HG03342 (cell line): Measurements from ENCODE around the gene CTAGE6.
"Not testable (repeated sequence)": the region's sequence is repeated elsewhere in the genome, so short reads cannot be mapped to it uniquely, and the experiment has no call there.

ENCODE experiments used
- ATAC-seq: cut with Tn5 transposase; IDR thresholded peaks from one replicate; pipeline ENCODE4 v1.9.1; 2021; ENCODE audit warnings: mild to moderate bottlenecking, moderate library complexity; ENCODE audit not compliant: unreplicated experiment

CTAGE6 gene

DNA sequence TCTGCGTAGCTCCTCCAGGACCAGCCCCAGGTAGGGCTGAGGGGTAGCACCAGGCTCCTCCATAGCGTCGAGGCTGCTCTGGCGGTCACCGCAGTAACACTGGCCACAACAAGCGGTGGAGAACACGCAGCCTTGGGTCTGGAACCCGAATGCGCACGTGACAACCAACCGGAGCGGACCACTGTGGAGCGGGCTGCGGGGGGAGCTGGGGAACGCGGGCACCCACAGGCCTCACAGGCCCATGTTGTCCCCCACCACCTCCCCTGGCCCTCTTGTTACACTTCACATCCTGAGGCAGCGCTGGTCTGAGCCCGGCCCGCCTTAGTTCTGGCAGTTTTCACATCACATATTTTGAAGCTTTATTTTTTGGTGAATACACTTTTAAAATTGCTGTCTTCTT lies at the start of gene CTAGE6:
TSS of gene CTAGE6 (minus strand) at position 101 of the 400 bp plus-strand sequence. CDS start at position 63, 38 bp downstream.
- ATAC-seq = not testable (repeated sequence)

DNA sequence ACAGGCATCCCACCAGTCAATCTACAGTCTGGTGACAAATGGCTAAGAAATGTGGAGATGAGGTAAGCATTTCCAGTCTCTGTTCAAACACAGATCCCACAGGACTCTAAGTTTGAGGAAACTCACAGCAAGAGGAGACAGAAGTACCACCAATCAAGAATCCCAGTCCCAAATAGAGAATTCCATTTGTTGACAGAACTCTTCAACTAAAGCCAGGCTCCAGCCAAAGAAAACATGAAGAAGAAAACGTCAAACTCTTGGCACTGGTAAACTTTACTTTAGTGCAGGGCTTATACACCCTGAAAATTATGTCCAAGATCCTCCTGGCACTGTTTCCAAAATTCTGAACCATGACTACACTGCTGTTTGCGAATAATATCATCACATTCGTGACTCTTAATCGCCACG lies 49.2 kb upstream of the CTAGE6 start:
- not testable (repeated sequence) for ATAC-seq

DNA sequence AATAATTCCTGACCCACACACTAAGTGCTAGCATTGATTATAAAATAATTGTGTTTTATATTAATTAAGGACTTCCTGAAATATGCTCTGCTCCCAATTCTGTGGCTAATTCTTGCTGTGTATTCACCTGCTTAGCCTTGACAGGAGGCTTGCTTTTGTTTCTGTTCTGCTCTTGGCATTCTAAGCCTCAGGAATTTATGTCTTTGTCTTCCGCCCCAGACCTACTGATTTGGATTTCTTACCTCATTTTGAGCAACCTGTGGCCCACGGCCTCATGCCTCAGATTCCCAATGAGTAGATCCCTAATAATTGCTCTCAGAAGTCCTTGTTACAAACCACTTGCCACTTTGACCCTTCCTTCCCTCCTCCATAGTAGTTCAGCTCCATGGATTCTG lies 40.4 kb upstream of the CTAGE6 start:
- not testable (repeated sequence) for ATAC-seq

GRCh38 chr7:143797119-143797895 lies 39.8 kb upstream of the CTAGE6 start:
- not testable (repeated sequence) for ATAC-seq

DNA sequence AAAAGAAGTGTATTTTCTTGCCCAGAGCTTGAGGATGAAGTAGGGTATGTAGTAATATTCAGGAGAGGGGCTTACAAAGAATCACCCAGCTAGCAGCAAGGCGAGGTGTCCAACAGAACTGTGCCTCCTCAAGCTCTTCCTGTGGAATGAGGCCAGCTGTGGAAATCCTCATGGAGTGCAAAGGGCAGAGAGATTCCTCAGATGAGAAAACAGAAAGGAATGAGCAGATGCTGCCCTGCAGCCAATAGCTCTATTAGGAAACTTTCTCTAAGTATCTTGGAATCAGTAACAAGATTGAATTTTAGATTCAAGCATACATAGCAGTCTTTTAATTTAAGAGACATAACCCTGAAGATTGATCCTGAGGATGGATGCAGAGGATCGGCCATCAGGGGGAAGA lies 38.2 kb upstream of the CTAGE6 start:
- not testable (repeated sequence) for ATAC-seq

- not testable (repeated sequence) for ATAC-seq
Measured at GRCh38 chr7:143792633-143793032, 35.1 kb upstream of the CTAGE6 start.

GRCh38 chr7:143785415-143786182 lies 28.1 kb upstream of the CTAGE6 start:
- not testable (repeated sequence) for ATAC-seq

DNA sequence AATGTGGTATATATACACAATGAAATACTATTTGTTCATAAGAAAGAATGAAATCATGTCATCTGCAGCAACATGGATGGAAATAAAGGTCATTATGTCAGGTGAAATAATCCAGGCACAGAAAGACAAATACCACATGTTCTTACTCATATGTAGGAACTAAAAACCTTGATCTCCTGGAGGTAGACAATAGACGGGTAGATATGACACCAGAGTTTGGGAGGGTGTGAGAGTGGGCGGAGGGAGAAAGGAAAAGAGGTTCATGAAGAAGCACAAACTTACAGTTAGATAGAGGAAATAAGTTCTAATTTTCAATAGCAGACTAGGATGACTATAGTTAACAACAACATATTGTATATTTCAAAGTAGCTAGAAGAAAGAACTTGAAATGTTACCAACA lies 22.1 kb upstream of the CTAGE6 start:
- not testable (repeated sequence) for ATAC-seq

DNA sequence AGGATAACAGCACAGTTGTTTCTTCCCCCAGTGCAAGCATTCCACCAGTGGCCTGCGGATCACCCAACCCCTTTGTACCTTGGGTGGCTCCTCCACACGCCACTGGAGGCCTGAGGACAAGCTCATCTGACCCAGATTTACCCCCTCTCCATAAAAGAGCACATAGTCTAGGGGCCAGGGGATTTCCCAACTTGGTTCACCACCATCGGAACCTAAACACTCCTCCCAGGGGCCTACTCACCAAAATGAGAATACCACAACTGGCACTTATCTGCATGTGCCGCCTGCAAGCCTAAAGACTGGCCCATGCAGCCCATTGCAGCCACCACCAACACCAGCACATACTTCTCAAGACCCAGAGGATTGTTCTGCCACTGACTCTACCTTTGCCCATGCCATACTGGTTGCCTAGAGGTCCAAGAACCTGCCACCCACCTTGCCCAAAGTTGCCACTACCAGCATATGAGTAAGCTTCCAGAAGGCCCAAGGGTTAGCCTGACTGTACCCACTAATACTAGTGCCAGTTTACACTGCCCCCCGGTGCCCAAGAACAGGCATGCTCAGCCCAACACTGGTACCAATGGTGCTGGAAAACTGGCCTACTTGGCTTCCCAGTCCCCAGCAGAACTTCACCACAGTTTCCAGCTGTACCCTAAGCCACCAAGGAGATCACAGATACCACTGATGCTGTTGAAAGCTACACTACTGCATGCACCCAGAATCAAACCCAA lies 15.4 kb upstream of the CTAGE6 start:
- not testable (repeated sequence) for ATAC-seq

GRCh38 chr7:143767531-143767930 lies 10.0 kb upstream of the CTAGE6 start:
- ATAC-seq = not testable (repeated sequence)

GRCh38 chr7:143765678-143766077 lies 8.2 kb upstream of the CTAGE6 start:
- not testable (repeated sequence) for ATAC-seq

GRCh38 chr7:143763065-143763464 lies 5.6 kb upstream of the CTAGE6 start:
- not testable (repeated sequence) for ATAC-seq

DNA sequence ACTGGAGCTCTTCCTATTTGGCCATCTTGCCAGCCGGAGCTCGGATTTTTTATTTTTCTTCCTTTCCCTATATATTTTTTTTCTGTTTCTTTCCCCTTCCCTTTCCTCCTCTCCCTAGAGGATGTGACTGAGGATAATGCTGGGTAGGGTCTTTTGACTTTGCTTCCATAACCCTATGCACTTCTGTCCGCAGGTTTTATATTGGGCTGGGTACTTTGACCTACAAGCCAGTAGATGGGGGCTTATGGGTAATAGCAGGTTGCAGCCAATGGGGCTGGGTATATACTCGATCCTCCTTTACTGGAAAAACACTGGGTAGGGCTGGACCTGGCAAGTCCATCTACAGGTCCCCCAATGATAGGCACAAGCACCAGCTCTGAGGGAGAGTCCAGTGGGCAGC lies 12.2 kb downstream of the CTAGE6 start:
- not testable (repeated sequence) for ATAC-seq

GRCh38 chr7:143737037-143737819 lies 20.3 kb downstream of the CTAGE6 start:
- peak; percentile 78 for ATAC-seq

- ATAC-seq = no peak
Measured at GRCh38 chr7:143735962-143736361, 21.5 kb downstream of the CTAGE6 start.

DNA sequence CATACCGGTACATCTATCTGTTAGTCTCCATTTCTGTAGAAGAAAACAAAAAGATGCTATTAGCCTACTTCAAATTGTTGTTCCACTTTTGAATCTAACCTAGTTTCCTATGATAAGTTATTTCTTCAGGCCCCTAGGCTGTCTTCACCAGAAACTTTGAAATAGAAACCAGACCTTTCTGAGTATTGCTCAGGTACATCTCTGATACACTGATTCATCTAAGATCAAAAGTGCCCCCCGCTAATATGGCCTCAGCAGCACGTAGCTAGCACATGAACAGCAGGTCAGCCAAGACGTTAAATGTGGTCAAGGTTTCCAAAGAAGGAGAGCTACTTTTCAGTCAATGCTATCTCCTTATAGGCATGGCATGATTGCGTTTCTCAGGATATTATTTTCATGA lies 23.6 kb downstream of the CTAGE6 start:
- no peak for ATAC-seq

DNA sequence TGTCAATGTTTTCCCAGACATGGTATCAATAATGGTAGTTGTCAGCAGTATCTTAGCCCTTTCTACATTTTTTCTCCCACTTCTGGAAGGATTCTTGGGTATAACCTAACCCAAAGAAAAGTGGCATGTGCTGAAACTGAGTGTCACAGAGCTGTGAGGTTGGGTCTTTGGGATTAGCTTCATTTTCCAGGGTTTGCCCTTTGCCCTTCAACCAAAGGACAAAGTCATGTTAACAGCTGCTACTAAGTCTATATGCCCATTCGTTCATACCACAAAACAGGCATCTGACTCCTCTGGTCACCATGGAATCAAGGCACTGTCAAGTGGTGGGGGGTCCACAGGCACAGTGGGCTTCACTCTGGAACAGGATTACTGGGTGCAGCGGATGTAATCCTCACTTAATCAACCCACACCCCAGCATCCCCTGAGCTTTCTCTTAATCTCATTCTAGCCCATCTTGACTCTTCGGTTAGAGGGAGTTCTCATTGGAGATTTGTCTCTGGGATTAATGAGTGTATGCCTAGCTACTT lies 29.1 kb downstream of the CTAGE6 start:
- ATAC-seq = no peak

GRCh38 chr7:143727561-143727960 lies 29.9 kb downstream of the CTAGE6 start:
- ATAC-seq = not testable (repeated sequence)

DNA sequence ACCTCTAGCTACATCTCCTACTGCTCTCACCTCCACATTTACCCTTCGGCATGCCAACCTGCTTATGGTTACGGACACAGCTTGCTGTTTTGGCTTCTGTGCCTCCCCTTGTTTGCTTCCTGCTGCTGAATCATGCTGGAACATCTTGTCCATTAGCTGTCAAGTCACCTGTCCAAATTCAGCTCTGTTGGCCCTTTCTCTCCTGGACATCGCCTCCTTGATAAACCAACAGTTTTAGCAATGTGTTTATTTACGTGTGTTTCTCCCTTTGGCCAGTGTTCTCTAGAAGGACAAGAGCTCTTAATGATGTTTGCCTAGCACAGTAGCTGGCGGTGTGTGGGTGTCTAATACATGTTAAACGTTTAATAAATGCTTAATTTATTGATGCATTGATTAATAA lies 31.4 kb downstream of the CTAGE6 start:
- ATAC-seq = not testable (repeated sequence)

GRCh38 chr7:143720335-143720734 lies 37.2 kb downstream of the CTAGE6 start:
- ATAC-seq = not testable (repeated sequence)
